Liver (tissue), 3 donors: ENCODE data around the gene TBL1XR1.

ENCODE experiments used
- CTCF ChIP-seq: fragments of 150-350 bp; IDR thresholded peaks from 2 replicates; pipeline ENCODE4 v1.5.1; 2017; ENCODE audit warnings: improper control_type of control experiment, low read depth, low read length; ENCODE audit not compliant: missing input control
- FOXA1 ChIP-seq: IDR thresholded peaks from 2 replicates; pipeline ENCODE4 v1.6.1; 2016; ENCODE audit warnings: antibody characterized with exemption
- JUND ChIP-seq, 2 donors: IDR thresholded peaks; 2 replicates each; pipeline ENCODE4 v1.6.1; 2016; ENCODE audit warnings: antibody characterized with exemption in 2 of 2
- MAX ChIP-seq: IDR thresholded peaks from 2 replicates; pipeline ENCODE4 v1.6.1; 2016; ENCODE audit warnings: antibody characterized with exemption
- TAF1 ChIP-seq: conservative IDR thresholded peaks from 2 replicates; pipeline ENCODE4 v1.6.1; 2016; ENCODE audit warnings: antibody characterized with exemption, mild to moderate bottlenecking
- donor health status: healthy.
- donor health status: healthy.

- TF ChIP-seq CTCF, result no peak
- no peak for TF ChIP-seq MAX
- TF ChIP-seq FOXA1, result no peak
- no peak for TF ChIP-seq JUND (IDR thresholded peaks at IDR 0.05)
- TF ChIP-seq TAF1, result no peak
Observed at GRCh38 chr3:177157492-177157891, 39.8 kb downstream of the TBL1XR1 start.
